Uterus (tissue), 2 donors: Measurements from ENCODE around the gene VEPH1.

ENCODE experiments used
- POLR2A ChIP-seq, 2 donors: fragments of 450-650 bp; IDR thresholded peaks; one replicate each; pipeline ENCODE4 v1.6.1; 2016; ENCODE audit warnings: antibody characterized with exemption in 2 of 2, mild to moderate bottlenecking in 1 of 2, moderate library complexity in 1 of 2
- TF ChIP-seq, protein P1 (sequence below), 4 experiments: fragments of 200-600 bp in 2 of 4; fragments of 450-650 bp in 2 of 4; sonication (generic) in 2 of 4; IDR thresholded peaks; one replicate each; pipeline ENCODE4 v1.5.1; 2016 to 2019; ENCODE audit warnings: antibody characterized with exemption in 4 of 4, mild to moderate bottlenecking in 2 of 4, moderate library complexity in 1 of 4

DNA sequence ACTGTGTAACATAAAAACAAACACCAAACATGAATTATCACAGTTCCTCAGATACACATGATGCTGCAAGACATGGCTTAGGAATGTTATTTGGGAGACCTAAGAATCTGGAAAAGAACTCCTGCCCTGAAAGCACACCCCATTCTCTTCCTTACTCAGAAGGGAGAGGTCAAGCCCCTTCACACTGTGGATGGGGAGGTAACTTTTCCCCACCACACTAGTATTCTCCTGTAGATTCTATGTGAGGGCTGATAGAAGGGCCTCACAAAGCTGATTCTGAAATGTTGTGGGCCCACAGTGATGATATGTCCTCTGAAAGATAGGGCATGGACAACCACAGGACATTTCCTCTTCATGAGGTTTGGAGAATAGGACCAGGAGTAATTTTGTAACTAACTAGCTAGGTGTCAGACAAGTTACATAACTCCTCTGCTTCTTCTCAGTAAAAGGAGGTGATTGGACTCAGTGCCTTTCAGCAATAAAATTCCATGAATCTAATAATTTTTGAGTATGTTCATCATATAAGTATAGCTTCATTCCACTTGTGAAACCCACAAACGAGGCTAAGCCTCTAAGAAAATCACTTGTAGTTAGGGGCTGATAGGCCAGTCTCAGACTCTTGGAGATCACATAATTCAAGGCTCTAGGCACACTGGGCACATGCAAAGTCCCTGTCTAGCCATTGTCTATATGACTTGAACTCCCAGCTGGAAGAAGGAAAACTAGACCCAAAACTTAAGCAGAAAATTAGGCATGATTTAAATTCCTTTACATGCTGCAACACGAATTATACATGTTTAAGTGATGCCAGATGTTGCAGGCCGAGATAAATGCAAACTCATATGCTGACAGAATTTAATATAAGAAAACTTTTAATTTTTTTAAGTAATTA lies 59.1 kb downstream of the VEPH1 start:
- TF ChIP-seq, protein P1, sequence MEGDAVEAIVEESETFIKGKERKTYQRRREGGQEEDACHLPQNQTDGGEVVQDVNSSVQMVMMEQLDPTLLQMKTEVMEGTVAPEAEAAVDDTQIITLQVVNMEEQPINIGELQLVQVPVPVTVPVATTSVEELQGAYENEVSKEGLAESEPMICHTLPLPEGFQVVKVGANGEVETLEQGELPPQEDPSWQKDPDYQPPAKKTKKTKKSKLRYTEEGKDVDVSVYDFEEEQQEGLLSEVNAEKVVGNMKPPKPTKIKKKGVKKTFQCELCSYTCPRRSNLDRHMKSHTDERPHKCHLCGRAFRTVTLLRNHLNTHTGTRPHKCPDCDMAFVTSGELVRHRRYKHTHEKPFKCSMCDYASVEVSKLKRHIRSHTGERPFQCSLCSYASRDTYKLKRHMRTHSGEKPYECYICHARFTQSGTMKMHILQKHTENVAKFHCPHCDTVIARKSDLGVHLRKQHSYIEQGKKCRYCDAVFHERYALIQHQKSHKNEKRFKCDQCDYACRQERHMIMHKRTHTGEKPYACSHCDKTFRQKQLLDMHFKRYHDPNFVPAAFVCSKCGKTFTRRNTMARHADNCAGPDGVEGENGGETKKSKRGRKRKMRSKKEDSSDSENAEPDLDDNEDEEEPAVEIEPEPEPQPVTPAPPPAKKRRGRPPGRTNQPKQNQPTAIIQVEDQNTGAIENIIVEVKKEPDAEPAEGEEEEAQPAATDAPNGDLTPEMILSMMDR (IDR thresholded peaks at IDR 0.05) = no peak
- TF ChIP-seq POLR2A (IDR thresholded peaks at IDR 0.05) = no peak
